ENCODE results near the gene CDIP1. TPM values are rescaled to one million over a fixed set of nuclear protein-coding genes. Genes with fewer than 3 reads are reported as not detected.

Gene CDIP1
- total and polyA plus RNA-seq, 2 experiments from 2014 or later, result 22.0 to 33.3 TPM

- TF ChIP-seq, protein P1, sequence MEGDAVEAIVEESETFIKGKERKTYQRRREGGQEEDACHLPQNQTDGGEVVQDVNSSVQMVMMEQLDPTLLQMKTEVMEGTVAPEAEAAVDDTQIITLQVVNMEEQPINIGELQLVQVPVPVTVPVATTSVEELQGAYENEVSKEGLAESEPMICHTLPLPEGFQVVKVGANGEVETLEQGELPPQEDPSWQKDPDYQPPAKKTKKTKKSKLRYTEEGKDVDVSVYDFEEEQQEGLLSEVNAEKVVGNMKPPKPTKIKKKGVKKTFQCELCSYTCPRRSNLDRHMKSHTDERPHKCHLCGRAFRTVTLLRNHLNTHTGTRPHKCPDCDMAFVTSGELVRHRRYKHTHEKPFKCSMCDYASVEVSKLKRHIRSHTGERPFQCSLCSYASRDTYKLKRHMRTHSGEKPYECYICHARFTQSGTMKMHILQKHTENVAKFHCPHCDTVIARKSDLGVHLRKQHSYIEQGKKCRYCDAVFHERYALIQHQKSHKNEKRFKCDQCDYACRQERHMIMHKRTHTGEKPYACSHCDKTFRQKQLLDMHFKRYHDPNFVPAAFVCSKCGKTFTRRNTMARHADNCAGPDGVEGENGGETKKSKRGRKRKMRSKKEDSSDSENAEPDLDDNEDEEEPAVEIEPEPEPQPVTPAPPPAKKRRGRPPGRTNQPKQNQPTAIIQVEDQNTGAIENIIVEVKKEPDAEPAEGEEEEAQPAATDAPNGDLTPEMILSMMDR (IDR thresholded peaks at IDR 0.05; ENCODE audit: poor library complexity), result no peak
- TF ChIP-seq EZH2phosphoT487 (IDR thresholded peaks at IDR 0.05; ENCODE audit: low read depth, severe bottlenecking, unreplicated experiment) (no peak), EZH2 (IDR thresholded peaks at IDR 0.05; ENCODE audit: borderline replicate concordance) (no peak)
- peaks cover 16% of the 10 kb centered on the region for H4K20me1 ChIP-seq (ENCODE audit: insufficient read depth, poor library complexity, severe bottlenecking)
- H3K27ac ChIP-seq, result no peak overlapping the region
Measured at GRCh38 chr16:4514606-4515005, 24.0 kb downstream of the CDIP1 start.

GRCh38 chr16:4513881-4514280, 24.7 kb downstream of the CDIP1 start:
- Histone ChIP-seq H4K20me1 (ENCODE audit: insufficient read depth, poor library complexity, severe bottlenecking) (peaks cover 16% of the 10 kb centered on the region), H2AFZ (no peak overlapping the region), H3K27me3 (no peaks in the 10 kb centered on the region), H3K4me1 (ENCODE audit: insufficient read depth) (no peaks in the 10 kb centered on the region), H3K27ac (no peak overlapping the region), H3K79me2 (peaks cover 39% of the 10 kb centered on the region), H3K9me3 (ENCODE audit: low read depth) (no peaks in the 10 kb centered on the region), H3K9me2 (replicated peaks; ENCODE audit: insufficient read depth) (no peaks in the 10 kb centered on the region), H3K36me3 (replicated peaks; ENCODE audit: insufficient read depth, low read depth) (no peaks in the 10 kb centered on the region), H3K4me3 (no peak overlapping the region), H3K4me2 (no peak overlapping the region)
- DNase-seq (ENCODE audit: low spot score), result no peak
- WGBS (ENCODE audit: low lambda C conversion rate, missing lambda C conversion rate), result 98% methylated on average over 7 of the region's 7 CpGs
- TF ChIP-seq, protein P1 (IDR thresholded peaks at IDR 0.05; ENCODE audit: poor library complexity), result no peak

More at GRCh38 chr16:4514606-4515005, 24.0 kb downstream of the CDIP1 start:
- H3K27me3 ChIP-seq, result no peaks in the 10 kb centered on the region
- H3K79me2 ChIP-seq, result peaks cover 46% of the 10 kb centered on the region
- no peaks in the 10 kb centered on the region for H3K36me3 ChIP-seq (replicated peaks; ENCODE audit: insufficient read depth, low read depth)
- H3K9me3 ChIP-seq (ENCODE audit: low read depth), result no peaks in the 10 kb centered on the region
- no peak for DNase-seq (ENCODE audit: low spot score)
- no peak overlapping the region for H3K4me3 ChIP-seq
- no peaks in the 10 kb centered on the region for H3K9me2 ChIP-seq (replicated peaks; ENCODE audit: insufficient read depth)
- H2AFZ ChIP-seq, result no peak overlapping the region
- H3K4me1 ChIP-seq (ENCODE audit: insufficient read depth), result no peaks in the 10 kb centered on the region
- WGBS (ENCODE audit: low lambda C conversion rate, missing lambda C conversion rate), result 86% methylated on average over 6 of the region's 7 CpGs
- no peak overlapping the region for H3K4me2 ChIP-seq

GRCh38 chr16:4513086-4513860, 25.3 kb downstream of the CDIP1 start:
- H3K4me3 ChIP-seq, result no peak overlapping the region
- WGBS (ENCODE audit: low lambda C conversion rate, missing lambda C conversion rate), result 96% methylated on average over 16 of the region's 19 CpGs
- TF ChIP-seq EZH2 (IDR thresholded peaks at IDR 0.05; ENCODE audit: borderline replicate concordance), result no peak
- TF ChIP-seq, protein P1 (IDR thresholded peaks at IDR 0.05; ENCODE audit: poor library complexity), result no peak
- TF ChIP-seq EZH2phosphoT487 (IDR thresholded peaks at IDR 0.05; ENCODE audit: low read depth, severe bottlenecking, unreplicated experiment), result no peak
- H3K9me2 ChIP-seq (replicated peaks; ENCODE audit: insufficient read depth), result no peaks in the 10 kb centered on the region
- H3K4me1 ChIP-seq (ENCODE audit: insufficient read depth), result no peaks in the 10 kb centered on the region
- H3K79me2 ChIP-seq, result peaks cover 34% of the 10 kb centered on the region
- no peaks in the 10 kb centered on the region for H3K27me3 ChIP-seq
- peaks cover 16% of the 10 kb centered on the region for H4K20me1 ChIP-seq (ENCODE audit: insufficient read depth, poor library complexity, severe bottlenecking)
- no peak overlapping the region for H3K4me2 ChIP-seq
- no peak overlapping the region for H3K27ac ChIP-seq
- no peaks in the 10 kb centered on the region for H3K36me3 ChIP-seq (replicated peaks; ENCODE audit: insufficient read depth, low read depth)
- H3K9me3 ChIP-seq (ENCODE audit: low read depth), result no peaks in the 10 kb centered on the region
- no peak overlapping the region for H2AFZ ChIP-seq
- no peak for DNase-seq (ENCODE audit: low spot score)
